ENCODE measurements around the gene CIB4.

The CIB4 gene

DNA sequence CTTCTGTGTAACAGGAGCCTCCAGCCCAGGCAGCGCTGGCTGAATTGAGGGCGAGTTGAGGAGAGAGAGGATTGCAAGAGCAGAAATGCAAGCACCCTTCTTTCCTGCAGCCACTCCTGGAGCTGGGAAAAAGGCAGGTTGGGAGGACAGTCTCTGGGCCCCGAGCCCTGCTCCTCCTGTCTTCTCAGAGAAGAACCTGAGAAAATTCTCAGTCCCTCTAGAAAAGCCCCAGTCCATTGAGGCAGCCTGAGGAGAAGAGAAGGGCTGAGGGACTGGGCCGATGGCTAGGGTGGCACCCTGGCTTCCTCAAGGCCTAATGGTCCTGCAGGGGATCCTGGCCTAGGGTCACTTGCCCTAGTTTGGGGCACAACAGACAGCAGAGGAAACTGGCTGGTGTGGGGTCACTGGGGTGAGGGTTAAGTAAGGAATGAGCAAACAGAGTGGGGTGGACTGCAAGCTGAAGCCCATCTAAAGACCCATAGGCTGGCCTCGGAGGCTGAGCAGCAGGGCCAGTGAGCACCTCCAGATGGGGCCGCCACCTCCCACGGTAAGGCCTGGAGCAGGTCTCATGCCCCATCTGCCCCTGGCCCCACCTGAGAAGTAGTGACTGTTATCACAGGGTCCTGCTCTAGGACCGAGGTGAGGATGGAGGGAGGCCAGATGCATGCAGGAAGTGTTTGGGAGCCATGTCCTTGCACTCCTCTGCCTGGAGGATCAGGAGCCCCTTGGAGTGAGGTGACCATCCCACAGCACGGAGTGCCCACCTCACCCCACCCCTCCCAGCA is 12.4 kb downstream of the CIB4 start:
- no peak overlapping the region for H3K9ac ChIP-seq (ENCODE audit: low read length in 5 of 5)
- H3K4me1 ChIP-seq (ENCODE audit: control insufficient read depth in 5 of 5, insufficient read depth in 5 of 5, low read length in 5 of 5), result no peaks in the 10 kb centered on the region
- H3K27me3 ChIP-seq (ENCODE audit: control insufficient read depth in 5 of 5, insufficient read depth in 4 of 5, low read length in 5 of 5), result peaks cover 0 to 8% (median 3%) of the 10 kb centered on the region in 5 donors
- no peaks in the 10 kb centered on the region for H3K36me3 ChIP-seq (ENCODE audit: control insufficient read depth in 5 of 5, insufficient read depth in 5 of 5, low read length in 5 of 5)
- peaks cover 0 to 2% (median 0%) of the 10 kb centered on the region in 5 donors for H3K9me3 ChIP-seq (ENCODE audit: control insufficient read depth in 5 of 5, low read length in 5 of 5)
- H3K27ac ChIP-seq (ENCODE audit: low read depth, low read length), result no peak overlapping the region
- H3K4me3 ChIP-seq (ENCODE audit: low read depth in 1 of 5, low read length in 5 of 5), result no peak overlapping the region

DNA sequence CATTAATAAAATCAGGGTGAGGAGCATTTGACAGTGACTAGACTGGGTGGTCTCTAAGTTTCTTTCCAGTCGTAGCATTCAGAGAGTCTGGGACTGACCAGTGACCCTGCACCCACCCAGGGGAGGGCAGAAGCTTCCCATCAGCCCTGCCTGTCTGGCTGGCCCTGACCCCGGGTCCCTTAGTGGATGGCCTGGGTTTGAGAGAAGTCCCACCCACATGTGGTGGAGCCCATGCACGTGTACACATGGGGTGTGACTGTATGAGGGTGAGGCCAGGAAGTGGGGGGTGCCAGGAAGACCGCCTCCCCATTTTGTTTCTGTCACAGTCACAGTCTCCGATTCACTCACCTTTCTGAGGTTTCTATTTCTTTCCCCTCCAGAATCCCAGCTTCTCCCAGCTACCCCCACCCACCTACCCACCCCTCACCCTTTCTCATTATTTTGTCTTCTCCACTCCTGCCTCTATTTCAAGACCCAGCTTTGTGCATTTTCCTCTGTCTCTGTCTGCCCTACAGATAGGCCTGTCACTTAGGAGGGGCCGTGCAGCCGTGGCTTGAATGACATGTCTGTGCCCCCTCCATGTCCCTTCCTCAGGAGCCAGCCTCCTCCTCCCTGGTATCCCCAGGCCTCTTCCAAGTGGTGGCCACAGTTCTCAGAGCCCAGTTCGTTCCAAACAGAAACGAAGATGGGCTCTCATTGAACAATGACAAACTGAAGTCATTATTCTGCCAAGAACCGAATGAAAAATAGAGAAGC is 13.6 kb downstream of the CIB4 start:
- H3K9ac ChIP-seq (ENCODE audit: low read length in 5 of 5), result no peak overlapping the region
- peaks cover 0 to 8% (median 3%) of the 10 kb centered on the region in 5 donors for H3K27me3 ChIP-seq (ENCODE audit: control insufficient read depth in 5 of 5, insufficient read depth in 4 of 5, low read length in 5 of 5)

DNA sequence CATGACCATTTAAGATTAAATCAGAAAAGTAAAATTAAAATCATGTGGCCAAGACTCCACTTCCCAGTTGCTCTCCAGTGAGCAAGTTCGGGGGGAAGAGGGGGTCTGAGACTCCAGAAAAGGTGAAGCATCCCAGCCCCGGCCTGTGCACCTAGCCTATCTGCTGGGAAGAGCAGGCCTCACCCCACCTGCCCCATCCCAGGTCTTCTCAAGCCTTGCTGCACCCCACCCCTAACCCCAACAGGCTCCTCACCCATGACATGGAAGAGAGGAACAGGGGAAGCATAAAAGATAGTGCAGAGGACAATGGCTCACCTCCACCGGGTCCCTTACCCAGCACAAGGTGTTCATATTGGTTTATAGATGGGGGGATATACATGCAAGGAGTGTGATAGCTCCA is 14.6 kb downstream of the CIB4 start:
- H3K27ac ChIP-seq (ENCODE audit: low read depth, low read length), result no peak overlapping the region
- H3K9me3 ChIP-seq (ENCODE audit: control insufficient read depth in 5 of 5, low read length in 5 of 5), result peaks cover 0 to 2% (median 0%) of the 10 kb centered on the region in 5 donors
- H3K36me3 ChIP-seq (ENCODE audit: control insufficient read depth in 5 of 5, insufficient read depth in 5 of 5, low read length in 5 of 5), result no peaks in the 10 kb centered on the region
- peaks cover 0 to 3% (median 1%) of the 10 kb centered on the region in 5 donors for H3K27me3 ChIP-seq (ENCODE audit: control insufficient read depth in 5 of 5, insufficient read depth in 4 of 5, low read length in 5 of 5)
- no peak overlapping the region for H3K9ac ChIP-seq (ENCODE audit: low read length in 5 of 5)
- H3K4me3 ChIP-seq (ENCODE audit: low read depth in 1 of 5, low read length in 5 of 5), result no peak overlapping the region
- no peaks in the 10 kb centered on the region for H3K4me1 ChIP-seq (ENCODE audit: control insufficient read depth in 5 of 5, insufficient read depth in 5 of 5, low read length in 5 of 5)

More for the DNA sequence above, 13.6 kb downstream of the CIB4 start:
- Histone ChIP-seq H3K36me3 (ENCODE audit: control insufficient read depth in 5 of 5, insufficient read depth in 5 of 5, low read length in 5 of 5) (no peaks in the 10 kb centered on the region), H3K4me3 (ENCODE audit: low read depth in 1 of 5, low read length in 5 of 5) (no peak overlapping the region), H3K4me1 (ENCODE audit: control insufficient read depth in 5 of 5, insufficient read depth in 5 of 5, low read length in 5 of 5) (no peaks in the 10 kb centered on the region), H3K27ac (ENCODE audit: low read depth, low read length) (no peak overlapping the region), H3K9me3 (ENCODE audit: control insufficient read depth in 5 of 5, low read length in 5 of 5) (peaks cover 0 to 2% (median 0%) of the 10 kb centered on the region in 5 donors)

DNA sequence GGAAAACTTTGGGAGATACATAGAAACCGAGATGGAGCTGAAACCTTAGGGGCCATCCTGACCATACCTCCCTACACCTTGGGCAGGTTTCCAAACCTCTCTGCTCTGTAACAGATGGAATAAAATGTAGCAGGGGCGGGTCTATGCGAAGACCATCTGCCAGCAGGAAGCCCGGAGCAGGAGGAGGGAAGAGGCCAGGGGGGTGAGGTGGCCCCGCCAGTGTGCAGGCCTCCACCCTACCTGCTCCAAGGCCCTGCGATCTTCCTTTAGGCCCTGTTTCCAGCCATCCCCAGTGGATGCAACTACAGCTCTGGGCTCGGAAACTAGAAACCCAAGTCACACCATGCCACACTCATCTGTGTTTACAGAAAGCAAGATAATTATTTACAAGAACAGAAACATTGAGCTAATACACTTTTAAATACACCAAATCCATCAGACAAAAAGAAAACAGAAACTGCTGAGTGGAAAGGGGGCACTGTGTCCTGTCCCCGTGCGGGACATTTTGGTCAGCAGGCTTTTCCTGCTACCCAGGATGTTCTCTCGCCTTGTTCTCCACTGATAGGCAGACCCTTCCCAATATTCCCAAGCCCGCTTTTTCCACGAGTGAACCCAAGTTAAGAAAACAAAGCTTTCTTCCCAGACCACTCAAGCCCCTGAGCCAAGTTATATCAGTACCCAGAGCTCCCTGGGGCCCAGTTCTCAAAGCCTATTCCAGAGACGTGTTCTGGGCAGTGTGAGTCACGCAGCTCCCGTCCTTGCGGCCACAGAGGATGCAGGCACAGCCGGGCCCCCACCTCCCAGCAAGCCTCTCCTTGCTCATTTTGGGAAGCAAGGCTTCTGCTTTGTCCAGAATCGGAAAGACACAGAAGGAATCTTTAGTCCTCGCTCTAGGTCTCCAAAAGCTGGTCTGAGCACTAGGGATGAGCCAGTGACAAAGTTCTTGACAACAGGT is 17.3 kb downstream of the CIB4 start:
- no peaks in the 10 kb centered on the region for H3K36me3 ChIP-seq (ENCODE audit: control insufficient read depth in 5 of 5, insufficient read depth in 5 of 5, low read length in 5 of 5)
- H3K4me3 ChIP-seq (ENCODE audit: low read depth in 1 of 5, low read length in 5 of 5), result no peak overlapping the region
- peaks cover 0 to 7% (median 0%) of the 10 kb centered on the region in 5 donors for H3K4me1 ChIP-seq (ENCODE audit: control insufficient read depth in 5 of 5, insufficient read depth in 5 of 5, low read length in 5 of 5)
- H3K27ac ChIP-seq (ENCODE audit: low read depth, low read length), result no peak overlapping the region
- no peak overlapping the region for H3K9ac ChIP-seq (ENCODE audit: low read length in 5 of 5)
- peaks cover 0 to 7% (median 5%) of the 10 kb centered on the region in 5 donors for H3K27me3 ChIP-seq (ENCODE audit: control insufficient read depth in 5 of 5, insufficient read depth in 4 of 5, low read length in 5 of 5)
- peaks cover 0 to 5% (median 0%) of the 10 kb centered on the region in 5 donors for H3K9me3 ChIP-seq (ENCODE audit: control insufficient read depth in 5 of 5, low read length in 5 of 5)

DNA sequence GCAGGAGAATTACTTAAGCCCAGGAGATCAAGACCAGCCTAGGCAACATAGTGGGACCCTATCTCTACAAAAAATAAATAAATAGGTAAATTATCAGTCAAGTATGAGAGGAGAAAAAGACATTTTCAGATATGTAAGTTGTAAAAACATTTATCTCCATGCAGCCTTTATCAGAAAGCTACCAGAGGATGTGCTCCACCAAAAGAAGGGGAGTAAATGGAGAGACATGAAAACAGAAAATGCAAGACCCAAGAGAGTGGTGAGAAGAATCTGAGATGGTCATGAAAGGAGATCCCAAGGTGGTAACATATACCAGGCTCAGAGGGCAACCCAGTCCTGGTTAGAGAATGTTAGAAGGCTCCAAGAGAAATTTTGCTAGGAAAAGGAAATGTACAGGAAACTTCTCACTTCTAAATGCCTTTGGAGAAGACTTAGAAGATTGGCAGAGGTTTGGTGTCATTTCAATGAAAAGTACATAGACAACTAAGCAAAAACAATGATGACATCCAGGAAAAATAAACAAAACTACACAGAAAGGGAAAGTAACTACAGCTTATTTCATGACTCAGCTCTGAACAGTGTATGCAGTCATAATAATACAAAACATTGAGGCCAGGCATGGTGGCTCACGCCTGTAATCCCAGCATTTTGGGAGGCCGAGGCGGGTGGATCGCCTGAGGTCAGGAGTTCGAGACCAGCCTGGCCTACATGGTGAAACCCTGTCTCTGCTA is 19.5 kb downstream of the CIB4 start:
- Histone ChIP-seq H3K36me3 (ENCODE audit: control insufficient read depth in 5 of 5, insufficient read depth in 5 of 5, low read length in 5 of 5) (no peaks in the 10 kb centered on the region), H3K4me3 (ENCODE audit: low read depth in 1 of 5, low read length in 5 of 5) (no peak overlapping the region), H3K9me3 (ENCODE audit: control insufficient read depth in 5 of 5, low read length in 5 of 5) (peaks cover 0 to 5% (median 0%) of the 10 kb centered on the region in 5 donors), H3K9ac (ENCODE audit: low read length in 5 of 5) (no peak overlapping the region), H3K4me1 (ENCODE audit: control insufficient read depth in 5 of 5, insufficient read depth in 5 of 5, low read length in 5 of 5) (peaks cover 0 to 7% (median 0%) of the 10 kb centered on the region in 5 donors), H3K27ac (ENCODE audit: low read depth, low read length) (no peak overlapping the region), H3K27me3 (ENCODE audit: control insufficient read depth in 5 of 5, insufficient read depth in 4 of 5, low read length in 5 of 5) (peaks cover 0 to 21% (median 12%) of the 10 kb centered on the region in 5 donors)

DNA sequence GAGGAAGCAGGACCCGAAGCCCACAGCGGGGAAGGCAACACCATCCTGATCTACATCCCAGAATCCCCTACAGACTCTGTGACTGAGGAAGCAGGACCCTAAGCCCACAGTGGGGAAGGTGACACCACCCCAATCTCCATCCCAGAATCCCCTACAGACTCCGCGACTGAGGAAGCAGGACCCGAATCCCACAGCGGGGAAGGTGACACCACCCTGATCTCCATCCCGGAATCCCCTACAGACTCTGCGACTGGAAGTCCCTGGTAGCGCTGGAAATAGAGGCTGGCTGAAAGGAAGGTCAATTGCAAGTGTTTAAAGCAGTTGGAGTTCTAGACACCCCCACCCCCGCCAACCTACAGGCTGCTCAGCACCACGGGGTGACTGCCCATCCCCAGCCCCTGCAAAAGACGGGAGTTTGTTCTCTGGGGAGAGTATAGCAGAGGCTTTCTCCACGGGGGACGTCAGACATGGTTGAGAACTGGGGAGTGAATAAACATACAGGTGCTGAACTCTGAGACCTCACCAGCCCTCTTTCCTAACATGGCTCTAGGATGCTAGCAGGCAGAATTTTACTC is 21.0 kb downstream of the CIB4 start:
- peaks cover 0 to 3% (median 0%) of the 10 kb centered on the region in 5 donors for H3K9me3 ChIP-seq (ENCODE audit: control insufficient read depth in 5 of 5, low read length in 5 of 5)
- no peak overlapping the region for H3K27ac ChIP-seq (ENCODE audit: low read depth, low read length)
- peaks cover 0 to 22% (median 21%) of the 10 kb centered on the region in 5 donors for H3K27me3 ChIP-seq (ENCODE audit: control insufficient read depth in 5 of 5, insufficient read depth in 4 of 5, low read length in 5 of 5)
- H3K9ac ChIP-seq (ENCODE audit: low read length in 5 of 5), result no peak overlapping the region
- H3K4me3 ChIP-seq (ENCODE audit: low read depth in 1 of 5, low read length in 5 of 5), result no peak overlapping the region
- peaks cover 0 to 11% (median under 1%) of the 10 kb centered on the region in 5 donors for H3K4me1 ChIP-seq (ENCODE audit: control insufficient read depth in 5 of 5, insufficient read depth in 5 of 5, low read length in 5 of 5)
- no peaks in the 10 kb centered on the region for H3K36me3 ChIP-seq (ENCODE audit: control insufficient read depth in 5 of 5, insufficient read depth in 5 of 5, low read length in 5 of 5)

DNA sequence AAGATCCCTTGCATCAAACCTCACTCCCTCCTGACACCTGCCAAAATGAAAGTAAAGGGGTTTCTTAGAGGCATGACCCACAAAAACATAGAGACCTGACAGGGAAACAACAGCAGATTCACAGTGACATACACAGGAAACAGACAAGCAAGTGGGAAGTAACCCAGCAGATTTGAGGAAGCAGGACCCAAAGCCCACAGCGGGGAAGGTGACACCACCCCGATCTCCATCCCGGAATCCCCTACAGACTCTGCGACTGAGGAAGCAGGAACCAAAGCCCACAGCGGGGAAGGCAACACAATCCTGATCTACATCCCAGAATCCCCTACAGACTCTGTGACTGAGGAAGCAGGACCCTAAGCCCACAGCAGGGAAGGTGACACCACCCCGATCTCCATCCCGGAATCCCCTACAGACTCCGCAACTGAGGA is 21.6 kb downstream of the CIB4 start:
- Histone ChIP-seq H3K4me3 (ENCODE audit: low read depth in 1 of 5, low read length in 5 of 5) (no peak overlapping the region), H3K9ac (ENCODE audit: low read length in 5 of 5) (no peak overlapping the region), H3K9me3 (ENCODE audit: control insufficient read depth in 5 of 5, low read length in 5 of 5) (peaks cover 0 to 3% (median 0%) of the 10 kb centered on the region in 5 donors), H3K4me1 (ENCODE audit: control insufficient read depth in 5 of 5, insufficient read depth in 5 of 5, low read length in 5 of 5) (peaks cover 0 to 13% (median 6%) of the 10 kb centered on the region in 5 donors), H3K27ac (ENCODE audit: low read depth, low read length) (no peak overlapping the region), H3K36me3 (ENCODE audit: control insufficient read depth in 5 of 5, insufficient read depth in 5 of 5, low read length in 5 of 5) (no peaks in the 10 kb centered on the region), H3K27me3 (ENCODE audit: control insufficient read depth in 5 of 5, insufficient read depth in 4 of 5, low read length in 5 of 5) (peaks cover 0 to 26% (median 24%) of the 10 kb centered on the region in 5 donors)

DNA sequence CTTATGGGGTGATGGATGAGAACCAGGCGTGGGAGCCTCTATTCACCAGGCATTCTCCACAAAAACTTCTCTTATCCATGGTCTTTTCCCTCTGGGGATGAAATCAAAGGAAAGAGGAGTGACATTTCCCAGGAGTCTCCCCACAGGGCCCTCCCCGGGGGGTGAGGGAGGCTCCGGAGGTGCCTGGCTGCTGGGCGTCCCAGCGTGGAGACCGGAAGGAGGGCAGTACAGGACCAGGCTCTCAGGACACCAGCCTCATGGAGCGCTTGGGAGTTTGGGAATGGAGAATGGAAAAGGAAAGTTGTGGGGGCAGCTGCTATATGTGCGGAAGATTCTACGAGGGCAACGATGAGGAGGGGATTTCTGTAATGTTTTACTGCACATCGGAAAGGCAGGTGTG is 22.1 kb downstream of the CIB4 start:
- H3K4me3 ChIP-seq (ENCODE audit: low read depth in 1 of 5, low read length in 5 of 5), result no peak overlapping the region
- peaks cover 0 to 28% (median 26%) of the 10 kb centered on the region in 5 donors for H3K27me3 ChIP-seq (ENCODE audit: control insufficient read depth in 5 of 5, insufficient read depth in 4 of 5, low read length in 5 of 5)
- H3K36me3 ChIP-seq (ENCODE audit: control insufficient read depth in 5 of 5, insufficient read depth in 5 of 5, low read length in 5 of 5), result no peaks in the 10 kb centered on the region
- H3K4me1 ChIP-seq (ENCODE audit: control insufficient read depth in 5 of 5, insufficient read depth in 5 of 5, low read length in 5 of 5), result peaks cover 0 to 18% (median 11%) of the 10 kb centered on the region in 5 donors
- H3K9ac ChIP-seq (ENCODE audit: low read length in 5 of 5), result no peak overlapping the region
- H3K27ac ChIP-seq (ENCODE audit: low read depth, low read length), result no peak overlapping the region
- peaks cover 0 to 3% (median 0%) of the 10 kb centered on the region in 5 donors for H3K9me3 ChIP-seq (ENCODE audit: control insufficient read depth in 5 of 5, low read length in 5 of 5)

DNA sequence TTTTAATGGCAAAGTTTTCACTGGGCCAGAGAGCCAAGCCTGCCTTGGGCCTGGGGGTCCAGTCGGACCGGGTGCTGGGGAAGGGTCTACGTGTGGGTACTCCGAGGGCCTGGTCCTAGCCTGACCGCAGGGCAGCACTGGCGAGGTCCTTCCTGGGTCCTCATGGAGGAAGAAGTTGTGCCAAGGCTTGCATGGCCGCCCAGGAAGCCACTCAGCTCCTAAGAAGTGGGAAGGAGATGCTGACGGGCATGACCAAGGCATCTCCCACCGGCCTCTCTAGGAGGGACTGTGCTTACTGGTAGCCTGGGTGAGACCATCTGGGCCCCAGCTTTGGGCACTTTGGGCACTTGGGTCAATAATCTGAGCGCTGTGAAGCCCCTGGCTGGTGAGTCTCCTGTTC is 22.6 kb downstream of the CIB4 start:
- H3K27ac ChIP-seq (ENCODE audit: low read depth, low read length), result no peak overlapping the region

More for the DNA sequence above, 22.6 kb downstream of the CIB4 start:
- Histone ChIP-seq H3K4me3 (ENCODE audit: low read depth in 1 of 5, low read length in 5 of 5) (no peak overlapping the region), H3K27me3 (ENCODE audit: control insufficient read depth in 5 of 5, insufficient read depth in 4 of 5, low read length in 5 of 5) (peaks cover 0 to 28% (median 26%) of the 10 kb centered on the region in 5 donors), H3K9ac (ENCODE audit: low read length in 5 of 5) (no peak overlapping the region), H3K9me3 (ENCODE audit: control insufficient read depth in 5 of 5, low read length in 5 of 5) (peaks cover 0 to 3% (median 0%) of the 10 kb centered on the region in 5 donors), H3K4me1 (ENCODE audit: control insufficient read depth in 5 of 5, insufficient read depth in 5 of 5, low read length in 5 of 5) (peaks cover 0 to 22% (median 16%) of the 10 kb centered on the region in 5 donors), H3K36me3 (ENCODE audit: control insufficient read depth in 5 of 5, insufficient read depth in 5 of 5, low read length in 5 of 5) (no peaks in the 10 kb centered on the region)
